Smooth muscle cell (in vitro differentiated cells): ENCODE results near the gene TCERG1. TPM values are rescaled to one million over a fixed set of nuclear protein-coding genes. Genes with fewer than 3 reads are reported as not detected.

Experiments used
- DNase-seq: peaks from one replicate; lab custom pipeline; 2025; ENCODE audit not compliant: unreplicated experiment; lab: John Stamatoyannopoulos, UW
- H2AFZ ChIP-seq: fragments of 200-600 bp; sonication (generic); 2 replicates; pipeline ENCODE4 v1.6.0; 2016; ENCODE audit warnings: antibody characterized with exemption, low read depth, mild to moderate bottlenecking
- H3F3A ChIP-seq: fragments of 200-600 bp; sonication (generic); 2 replicates; pipeline ENCODE4 v1.6.0; 2017; ENCODE audit warnings: antibody characterized with exemption, low read depth
- H3K27ac ChIP-seq: fragments of 200-600 bp; sonication (generic); 2 replicates; pipeline ENCODE4 v1.5.1; 2016; ENCODE audit warnings: low read depth, mild to moderate bottlenecking
- H3K27me3 ChIP-seq: fragments of 200-600 bp; sonication (generic); 2 replicates; pipeline ENCODE4 v1.6.1; 2016; ENCODE audit warnings: low read depth, mild to moderate bottlenecking
- H3K36me3 ChIP-seq: fragments of 200-600 bp; sonication (generic); 2 replicates; pipeline ENCODE4 v1.5.1; 2016; ENCODE audit warnings: low read depth
- H3K4me1 ChIP-seq: fragments of 200-600 bp; sonication (generic); 2 replicates; pipeline ENCODE4 v1.5.1; 2016; ENCODE audit warnings: low read depth
- H3K4me2 ChIP-seq: fragments of 200-600 bp; sonication (generic); 2 replicates; pipeline ENCODE4 v1.6.0; 2016; ENCODE audit warnings: mild to moderate bottlenecking
- H3K4me3 ChIP-seq: fragments of 200-600 bp; sonication (generic); 2 replicates; pipeline ENCODE4 v1.5.1; 2016; ENCODE audit warnings: mild to moderate bottlenecking
- H3K79me2 ChIP-seq: fragments of 200-600 bp; sonication (generic); 2 replicates; pipeline ENCODE4 v1.6.0; 2016; ENCODE audit warnings: low read depth, mild to moderate bottlenecking
- H3K9ac ChIP-seq: fragments of 200-600 bp; sonication (generic); 2 replicates; pipeline ENCODE4 v1.6.0; 2016; ENCODE audit warnings: low read depth
- H3K9me3 ChIP-seq: fragments of 200-600 bp; sonication (generic); replicated peaks from 2 replicates; pipeline ENCODE4 v1.5.1; 2016; ENCODE audit warnings: low read depth
- H4K20me1 ChIP-seq: fragments of 200-600 bp; sonication (generic); 2 replicates; pipeline ENCODE4 v1.6.0; 2016; ENCODE audit warnings: low read depth
- CTCF ChIP-seq: fragments of 200-600 bp; sonication (generic); IDR thresholded peaks from 2 replicates; pipeline ENCODE4 v1.5.1; 2017; ENCODE audit warnings: borderline replicate concordance, mild to moderate bottlenecking, antibody characterized with exemption; ENCODE audit not compliant: insufficient read depth, poor library complexity, severe bottlenecking
- WGBS: methylation state at CpG from one replicate; pipeline ENCODE4 v1.1.7; 2016; ENCODE audit warnings: low lambda C conversion rate; 5-methylcytosine and 5-hydroxymethylcytosine counted together
- polyA plus RNA-seq: library from polyadenylated mRNA; unstranded; fragments of >200 nt; fragmentation: Nextera tagmentation; extraction: Ambion mirVana; gene quantifications from 2 replicates; pipeline ENCODE4 v1.2.1, GENCODE V29; 2016
- total RNA-seq: library from RNA; depleted of rRNA; stranded (reverse); fragments of >200 nt; gene quantifications from 2 replicates; pipeline ENCODE4 v1.2.3, GENCODE V29; 2014

The TCERG1 gene
- total and polyA plus RNA-seq, 2 experiments from 2014 or later: 48.8 to 87.5 TPM

GRCh38 chr5:146519554-146519953, 72.4 kb downstream of the TCERG1 start:
- WGBS: 92% methylated on average over 2 of the region's 2 CpGs

GRCh38 chr5:146520731-146521130, 73.6 kb downstream of the TCERG1 start:
- H3K4me3 ChIP-seq: no peak overlapping the region

More at GRCh38 chr5:146519554-146519953, 72.4 kb downstream of the TCERG1 start:
- no peak for TF ChIP-seq CTCF
- Histone ChIP-seq H3K79me2 (no peaks in the 10 kb centered on the region), H3K27ac (no peak overlapping the region), H3K9ac (no peak overlapping the region), H3K36me3 (no peaks in the 10 kb centered on the region), H3K4me2 (no peak overlapping the region), H3K4me3 (no peak overlapping the region), H3K4me1 (peaks cover 4% of the 10 kb centered on the region), H2AFZ (no peak overlapping the region), H3F3A (no peaks in the 10 kb centered on the region), H4K20me1 (no peaks in the 10 kb centered on the region), H3K9me3 (no peaks in the 10 kb centered on the region), H3K27me3 (peaks cover 5% of the 10 kb centered on the region)
- DNase-seq: no peak

GRCh38 chr5:146521403-146522106, 74.4 kb downstream of the TCERG1 start:
- H3K4me2 ChIP-seq: no peak overlapping the region
- no peaks in the 10 kb centered on the region for H3K36me3 ChIP-seq
- no peaks in the 10 kb centered on the region for H3K9me3 ChIP-seq
- 53% methylated on average over 8 of the region's 8 CpGs for WGBS
- H3K79me2 ChIP-seq: no peaks in the 10 kb centered on the region
- DNase-seq: no peak
- H3K9ac ChIP-seq: no peak overlapping the region
- no peak overlapping the region for H3K4me3 ChIP-seq
- no peak overlapping the region for H3K27ac ChIP-seq
- H3K27me3 ChIP-seq: peaks cover 6% of the 10 kb centered on the region
- no peak overlapping the region for H2AFZ ChIP-seq
- no peaks in the 10 kb centered on the region for H4K20me1 ChIP-seq
- H3K4me1 ChIP-seq: no peaks in the 10 kb centered on the region
- no peaks in the 10 kb centered on the region for H3F3A ChIP-seq
- TF ChIP-seq CTCF: no peak

More at GRCh38 chr5:146520731-146521130, 73.6 kb downstream of the TCERG1 start:
- Histone ChIP-seq H3K9ac (no peak overlapping the region), H3K27me3 (peaks cover 6% of the 10 kb centered on the region), H4K20me1 (no peaks in the 10 kb centered on the region), H3K27ac (no peak overlapping the region), H3K4me2 (no peak overlapping the region), H3K36me3 (no peaks in the 10 kb centered on the region), H3F3A (no peaks in the 10 kb centered on the region), H3K79me2 (no peaks in the 10 kb centered on the region), H3K9me3 (no peaks in the 10 kb centered on the region), H2AFZ (no peak overlapping the region), H3K4me1 (peaks cover 4% of the 10 kb centered on the region)
- DNase-seq: no peak
- no peak for TF ChIP-seq CTCF
- 57% methylated on average over 2 of the region's 2 CpGs for WGBS

- Histone ChIP-seq H3K79me2 (no peaks in the 10 kb centered on the region), H2AFZ (no peak overlapping the region), H3K4me2 (no peak overlapping the region), H3K36me3 (no peaks in the 10 kb centered on the region), H3F3A (no peaks in the 10 kb centered on the region), H4K20me1 (no peaks in the 10 kb centered on the region), H3K27ac (no peak overlapping the region), H3K4me1 (no peaks in the 10 kb centered on the region), H3K27me3 (peaks cover 6% of the 10 kb centered on the region), H3K9me3 (no peaks in the 10 kb centered on the region), H3K9ac (no peak overlapping the region), H3K4me3 (no peak overlapping the region)
- DNase-seq: no peak
- TF ChIP-seq CTCF: no peak
- 89% methylated on average over 3 of the region's 3 CpGs for WGBS
Measured at GRCh38 chr5:146523698-146524097, 76.6 kb downstream of the TCERG1 start.
